Measurements from ENCODE around the gene LHPP.

DNA sequence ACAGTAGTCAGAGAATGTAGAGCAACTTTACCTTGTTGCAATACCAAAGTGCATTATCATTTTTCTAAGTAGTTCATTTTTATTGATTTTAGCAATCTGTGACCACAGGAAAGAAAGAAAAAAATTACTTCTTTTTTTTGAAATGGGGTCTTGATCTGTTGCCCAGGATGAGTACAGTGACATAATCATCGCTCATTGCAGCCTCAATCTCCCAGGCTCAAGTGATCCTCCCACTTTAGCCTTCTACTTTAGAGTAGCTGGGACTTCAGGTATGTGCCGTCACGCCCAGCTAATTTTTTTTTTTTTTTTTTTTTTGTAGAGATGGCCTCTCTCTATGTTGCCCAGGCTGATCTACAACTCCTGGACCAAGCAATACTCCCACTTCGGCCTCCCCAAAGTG lies 31.5 kb upstream of the LHPP start:
- TF ChIP-seq, protein P1, sequence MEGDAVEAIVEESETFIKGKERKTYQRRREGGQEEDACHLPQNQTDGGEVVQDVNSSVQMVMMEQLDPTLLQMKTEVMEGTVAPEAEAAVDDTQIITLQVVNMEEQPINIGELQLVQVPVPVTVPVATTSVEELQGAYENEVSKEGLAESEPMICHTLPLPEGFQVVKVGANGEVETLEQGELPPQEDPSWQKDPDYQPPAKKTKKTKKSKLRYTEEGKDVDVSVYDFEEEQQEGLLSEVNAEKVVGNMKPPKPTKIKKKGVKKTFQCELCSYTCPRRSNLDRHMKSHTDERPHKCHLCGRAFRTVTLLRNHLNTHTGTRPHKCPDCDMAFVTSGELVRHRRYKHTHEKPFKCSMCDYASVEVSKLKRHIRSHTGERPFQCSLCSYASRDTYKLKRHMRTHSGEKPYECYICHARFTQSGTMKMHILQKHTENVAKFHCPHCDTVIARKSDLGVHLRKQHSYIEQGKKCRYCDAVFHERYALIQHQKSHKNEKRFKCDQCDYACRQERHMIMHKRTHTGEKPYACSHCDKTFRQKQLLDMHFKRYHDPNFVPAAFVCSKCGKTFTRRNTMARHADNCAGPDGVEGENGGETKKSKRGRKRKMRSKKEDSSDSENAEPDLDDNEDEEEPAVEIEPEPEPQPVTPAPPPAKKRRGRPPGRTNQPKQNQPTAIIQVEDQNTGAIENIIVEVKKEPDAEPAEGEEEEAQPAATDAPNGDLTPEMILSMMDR (IDR thresholded peaks at IDR 0.05), result no peak
- TF ChIP-seq POLR2A (IDR thresholded peaks at IDR 0.05), result no peak
- no peak for TF ChIP-seq POLR2AphosphoS5 (IDR thresholded peaks at IDR 0.05)
- no peak for TF ChIP-seq EP300 (IDR thresholded peaks at IDR 0.05)
